BE2C (cell line): ENCODE results near the gene NPAS2.
A peak's percentile ranks its signal among the peaks of the same experiment; 100 is the strongest.

Source experiments
- DNase-seq: peaks from one replicate; pipeline ENCODE4 v3.0.0-alpha.2; 2020
- H3K27me3 ChIP-seq: fragments of 250-450 bp; sonication (Bioruptor Pico); 2 replicates; pipeline ENCODE4 v1.5.1; 2020; ENCODE audit warnings: mild to moderate bottlenecking
- H3K36me3 ChIP-seq: fragments of 250-450 bp; sonication (Bioruptor Pico); 2 replicates; pipeline ENCODE4 v1.5.1; 2020; ENCODE audit warnings: mild to moderate bottlenecking
- H3K4me1 ChIP-seq: fragments of 250-450 bp; sonication (Bioruptor Pico); 2 replicates; pipeline ENCODE4 v1.5.1; 2020
- H3K4me3 ChIP-seq: 2 replicates; pipeline ENCODE4 v1.5.1; 2011; ENCODE audit warnings: low read depth, low read length
- H3K9me3 ChIP-seq: fragments of 250-450 bp; sonication (Bioruptor Pico); 2 replicates; pipeline ENCODE4 v1.5.1; 2020
- TF ChIP-seq, protein P1 (sequence below): IDR thresholded peaks from 2 replicates; pipeline ENCODE4 v1.5.1; 2012; ENCODE audit warnings: mild to moderate bottlenecking, low read depth, low read length

Gene NPAS2

GRCh38 chr2:100983201-100983600 lies 163.3 kb downstream of the NPAS2 start:
- Histone ChIP-seq H3K4me3 (no peak overlapping the region), H3K4me1 (no peaks in the 10 kb centered on the region), H3K36me3 (no peaks in the 10 kb centered on the region), H3K9me3 (no peaks in the 10 kb centered on the region), H3K27me3 (no peaks in the 10 kb centered on the region)
- DNase-seq: no peak
- TF ChIP-seq, protein P1, sequence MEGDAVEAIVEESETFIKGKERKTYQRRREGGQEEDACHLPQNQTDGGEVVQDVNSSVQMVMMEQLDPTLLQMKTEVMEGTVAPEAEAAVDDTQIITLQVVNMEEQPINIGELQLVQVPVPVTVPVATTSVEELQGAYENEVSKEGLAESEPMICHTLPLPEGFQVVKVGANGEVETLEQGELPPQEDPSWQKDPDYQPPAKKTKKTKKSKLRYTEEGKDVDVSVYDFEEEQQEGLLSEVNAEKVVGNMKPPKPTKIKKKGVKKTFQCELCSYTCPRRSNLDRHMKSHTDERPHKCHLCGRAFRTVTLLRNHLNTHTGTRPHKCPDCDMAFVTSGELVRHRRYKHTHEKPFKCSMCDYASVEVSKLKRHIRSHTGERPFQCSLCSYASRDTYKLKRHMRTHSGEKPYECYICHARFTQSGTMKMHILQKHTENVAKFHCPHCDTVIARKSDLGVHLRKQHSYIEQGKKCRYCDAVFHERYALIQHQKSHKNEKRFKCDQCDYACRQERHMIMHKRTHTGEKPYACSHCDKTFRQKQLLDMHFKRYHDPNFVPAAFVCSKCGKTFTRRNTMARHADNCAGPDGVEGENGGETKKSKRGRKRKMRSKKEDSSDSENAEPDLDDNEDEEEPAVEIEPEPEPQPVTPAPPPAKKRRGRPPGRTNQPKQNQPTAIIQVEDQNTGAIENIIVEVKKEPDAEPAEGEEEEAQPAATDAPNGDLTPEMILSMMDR: no peak

DNA sequence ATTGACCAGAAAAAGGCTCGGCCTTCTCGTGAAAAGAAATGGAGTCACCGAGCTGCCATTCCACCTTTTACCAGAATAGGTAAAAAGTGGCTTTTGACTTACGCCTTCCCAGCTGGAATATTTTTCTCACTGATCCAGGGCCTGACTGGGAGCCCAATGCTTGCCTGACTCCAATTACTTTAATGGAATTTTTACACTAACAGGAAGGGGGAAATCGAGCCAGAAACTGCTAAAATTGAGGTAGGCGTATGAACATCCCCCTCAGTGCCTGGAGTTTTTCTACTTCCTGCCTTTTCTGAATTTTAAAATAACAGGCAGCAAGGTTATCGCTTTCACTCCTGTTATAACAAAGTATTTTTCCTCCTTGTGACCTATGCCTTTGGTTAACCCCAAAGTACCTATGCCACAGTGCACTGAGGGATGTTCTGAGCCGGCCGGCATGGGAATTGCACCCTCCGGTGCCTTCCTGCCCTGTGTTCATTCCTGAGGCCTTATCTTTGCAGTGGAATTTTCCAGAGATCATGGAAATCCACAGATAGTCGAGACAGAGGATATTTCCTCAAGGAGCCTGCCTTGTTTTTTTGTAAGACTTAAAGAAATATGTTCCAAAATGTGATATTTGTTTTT lies 163.9 kb downstream of the NPAS2 start:
- no peak overlapping the region for H3K4me3 ChIP-seq
- H3K27me3 ChIP-seq: no peaks in the 10 kb centered on the region
- DNase-seq: no peak
- no peaks in the 10 kb centered on the region for H3K36me3 ChIP-seq
- TF ChIP-seq, protein P1: no peak
- H3K9me3 ChIP-seq: no peaks in the 10 kb centered on the region
- no peaks in the 10 kb centered on the region for H3K4me1 ChIP-seq

DNA sequence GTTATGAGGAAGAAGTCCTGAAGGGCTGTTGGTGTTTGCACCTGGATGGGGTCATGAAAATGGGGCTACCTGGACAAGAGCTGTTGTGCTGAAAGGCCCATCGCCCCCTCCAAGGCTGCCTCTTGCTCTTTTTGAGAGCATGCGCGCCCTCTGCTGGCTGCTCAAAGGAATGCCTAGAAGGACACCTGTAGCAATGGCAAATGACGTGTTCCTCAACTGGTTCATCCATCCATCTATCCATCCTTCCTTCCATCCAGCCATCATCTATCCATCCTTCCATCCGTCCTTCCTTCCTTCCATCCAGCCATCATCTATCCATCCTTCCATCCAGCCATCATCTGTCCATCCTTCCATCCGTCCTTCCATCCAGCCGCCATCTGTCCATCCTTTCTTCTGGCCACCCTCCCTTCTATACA lies 165.0 kb downstream of the NPAS2 start:
- DNase-seq: peak; percentile 63
- Histone ChIP-seq H3K27me3 (no peaks in the 10 kb centered on the region), H3K4me3 (no peak overlapping the region), H3K36me3 (no peaks in the 10 kb centered on the region), H3K4me1 (no peaks in the 10 kb centered on the region), H3K9me3 (no peaks in the 10 kb centered on the region)
- TF ChIP-seq, protein P1: peak; percentile 70

- H3K36me3 ChIP-seq: no peaks in the 10 kb centered on the region
- no peak overlapping the region for H3K4me3 ChIP-seq
- TF ChIP-seq, protein P1: no peak
- no peaks in the 10 kb centered on the region for H3K4me1 ChIP-seq
- H3K9me3 ChIP-seq: no peaks in the 10 kb centered on the region
- no peaks in the 10 kb centered on the region for H3K27me3 ChIP-seq
- DNase-seq: no peak
Observed at GRCh38 chr2:100986157-100986556, 166.2 kb downstream of the NPAS2 start.

GRCh38 chr2:100987536-100987935 lies 167.6 kb downstream of the NPAS2 start:
- no peak for DNase-seq
- Histone ChIP-seq H3K9me3 (no peaks in the 10 kb centered on the region), H3K4me3 (no peak overlapping the region), H3K4me1 (no peaks in the 10 kb centered on the region), H3K36me3 (no peaks in the 10 kb centered on the region), H3K27me3 (no peaks in the 10 kb centered on the region)
- TF ChIP-seq, protein P1: no peak

- Histone ChIP-seq H3K4me3 (no peak overlapping the region), H3K4me1 (no peaks in the 10 kb centered on the region), H3K36me3 (no peaks in the 10 kb centered on the region), H3K9me3 (no peaks in the 10 kb centered on the region), H3K27me3 (no peaks in the 10 kb centered on the region)
- TF ChIP-seq, protein P1: no peak
- DNase-seq: no peak
Observed at GRCh38 chr2:100987974-100988373, 168.0 kb downstream of the NPAS2 start.
